Kidney epithelial cell (primary cell): Measurements from ENCODE around the gene OR5M8. TPM values are rescaled to one million over a fixed set of nuclear protein-coding genes. Genes with fewer than 3 reads are reported as not detected.

Experiments
- DNase-seq: peaks from one replicate; pipeline ENCODE4 v3.0.0-alpha.2; 2010; ENCODE audit warnings: low read depth
- H3K27me3 ChIP-seq: 2 replicates; pipeline ENCODE4 v1.6.0; 2011; ENCODE audit warnings: low read length; ENCODE audit not compliant: control insufficient read depth, insufficient read depth
- H3K36me3 ChIP-seq: 2 replicates; pipeline ENCODE4 v1.5.1; 2011; ENCODE audit warnings: low read length; ENCODE audit not compliant: control insufficient read depth, insufficient read depth
- H3K4me3 ChIP-seq: 2 replicates; pipeline ENCODE4 v1.5.1; 2011; ENCODE audit warnings: low read depth, mild to moderate bottlenecking, control low read depth, low read length
- total RNA-seq: library from RNA; depleted of rRNA; stranded (reverse); fragments of >200 nt; gene quantifications from 2 replicates; pipeline ENCODE4 v1.2.3, GENCODE V29; 2015
- TF ChIP-seq, protein P1 (sequence below): IDR thresholded peaks from 2 replicates; pipeline ENCODE4 v1.5.1; 2011; ENCODE audit warnings: mild to moderate bottlenecking, moderate library complexity, low read length, control low read depth, inconsistent platforms; ENCODE audit not compliant: insufficient read depth, poor library complexity, severe bottlenecking

The OR5M8 gene
- total RNA-seq, 1 donor from 2014 or later: not detected

DNA sequence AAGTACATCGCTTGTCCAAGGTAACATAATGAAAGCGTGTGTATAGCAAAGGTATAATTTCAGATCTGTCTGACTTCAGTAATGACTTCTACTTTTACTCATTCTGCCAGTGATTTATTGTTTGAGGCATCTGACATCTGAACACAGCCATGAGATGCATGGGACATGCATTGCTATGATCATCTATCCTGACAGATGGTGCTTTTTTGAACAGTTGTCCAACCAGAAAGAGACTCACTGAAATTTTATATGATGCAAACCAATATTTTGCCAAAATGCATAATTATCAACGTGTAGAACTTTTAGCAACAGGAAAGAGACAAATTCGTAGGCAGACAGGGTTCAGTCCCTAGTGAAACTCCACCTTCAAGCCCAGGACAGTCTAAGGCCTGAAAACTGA is 37.6 kb downstream of the OR5M8 start:
- no peak overlapping the region for H3K4me3 ChIP-seq
- no peak for DNase-seq
- no peaks in the 10 kb centered on the region for H3K27me3 ChIP-seq
- TF ChIP-seq, protein P1, sequence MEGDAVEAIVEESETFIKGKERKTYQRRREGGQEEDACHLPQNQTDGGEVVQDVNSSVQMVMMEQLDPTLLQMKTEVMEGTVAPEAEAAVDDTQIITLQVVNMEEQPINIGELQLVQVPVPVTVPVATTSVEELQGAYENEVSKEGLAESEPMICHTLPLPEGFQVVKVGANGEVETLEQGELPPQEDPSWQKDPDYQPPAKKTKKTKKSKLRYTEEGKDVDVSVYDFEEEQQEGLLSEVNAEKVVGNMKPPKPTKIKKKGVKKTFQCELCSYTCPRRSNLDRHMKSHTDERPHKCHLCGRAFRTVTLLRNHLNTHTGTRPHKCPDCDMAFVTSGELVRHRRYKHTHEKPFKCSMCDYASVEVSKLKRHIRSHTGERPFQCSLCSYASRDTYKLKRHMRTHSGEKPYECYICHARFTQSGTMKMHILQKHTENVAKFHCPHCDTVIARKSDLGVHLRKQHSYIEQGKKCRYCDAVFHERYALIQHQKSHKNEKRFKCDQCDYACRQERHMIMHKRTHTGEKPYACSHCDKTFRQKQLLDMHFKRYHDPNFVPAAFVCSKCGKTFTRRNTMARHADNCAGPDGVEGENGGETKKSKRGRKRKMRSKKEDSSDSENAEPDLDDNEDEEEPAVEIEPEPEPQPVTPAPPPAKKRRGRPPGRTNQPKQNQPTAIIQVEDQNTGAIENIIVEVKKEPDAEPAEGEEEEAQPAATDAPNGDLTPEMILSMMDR: no peak
- H3K36me3 ChIP-seq: no peaks in the 10 kb centered on the region

Other genes starting within 250 kb of the OR5M8 start
- gene OR5T3, start 239.1 kb downstream of the OR5M8 start, total RNA-seq: not detected in 2 replicates
- not detected in 2 replicates for gene OR5T1, start 217.2 kb downstream of the OR5M8 start, total RNA-seq
- gene OR8H1, start 199.1 kb downstream of the OR5M8 start, total RNA-seq: not detected in 2 replicates
- gene OR8K3, start 176.2 kb downstream of the OR5M8 start, total RNA-seq: not detected in 2 replicates
- not detected in 2 replicates for gene OR8K1, start 145.3 kb downstream of the OR5M8 start, total RNA-seq
- gene OR8J1, start 137.1 kb downstream of the OR5M8 start, total RNA-seq: not detected in 2 replicates
- not detected in 2 replicates for gene OR8U1, start 115.7 kb downstream of the OR5M8 start, total RNA-seq
- not detected in 2 replicates for gene OR5AL1, start 78.7 kb downstream of the OR5M8 start, total RNA-seq
- gene OR5M3, start 18.0 kb downstream of the OR5M8 start, total RNA-seq: not detected in 2 replicates
- not detected in 2 replicates for gene OR5M11, start 51.9 kb upstream of the OR5M8 start, total RNA-seq
- not detected in 2 replicates for gene OR5M10, start 86.4 kb upstream of the OR5M8 start, total RNA-seq
- gene OR5M1, start 123.5 kb upstream of the OR5M8 start, total RNA-seq: 0.21 TPM in 1 of 2 replicates, not detected in the other
- gene OR5AP2, start 151.1 kb upstream of the OR5M8 start, total RNA-seq: not detected in 2 replicates
- gene OR5AR1, start 172.3 kb upstream of the OR5M8 start, total RNA-seq: not detected in 2 replicates
- not detected in 2 replicates for gene OR9G1, start 207.7 kb upstream of the OR5M8 start, total RNA-seq